Left hindlimb (tissue), 1 donor: Measurements from ENCODE around the gene PRKCD.

Source experiments
- DNase-seq: peaks from one replicate; pipeline ENCODE4 v3.0.0-alpha.2; 2018

PRKCD gene

GRCh38 chr3:53171827-53172505, 11.0 kb downstream of the PRKCD start:
- DNase-seq: no peak

- no peak for DNase-seq
Observed at GRCh38 chr3:53173107-53173506, 12.1 kb downstream of the PRKCD start.

- no peak for DNase-seq
Observed at GRCh38 chr3:53174346-53175250, 13.6 kb downstream of the PRKCD start.

DNA sequence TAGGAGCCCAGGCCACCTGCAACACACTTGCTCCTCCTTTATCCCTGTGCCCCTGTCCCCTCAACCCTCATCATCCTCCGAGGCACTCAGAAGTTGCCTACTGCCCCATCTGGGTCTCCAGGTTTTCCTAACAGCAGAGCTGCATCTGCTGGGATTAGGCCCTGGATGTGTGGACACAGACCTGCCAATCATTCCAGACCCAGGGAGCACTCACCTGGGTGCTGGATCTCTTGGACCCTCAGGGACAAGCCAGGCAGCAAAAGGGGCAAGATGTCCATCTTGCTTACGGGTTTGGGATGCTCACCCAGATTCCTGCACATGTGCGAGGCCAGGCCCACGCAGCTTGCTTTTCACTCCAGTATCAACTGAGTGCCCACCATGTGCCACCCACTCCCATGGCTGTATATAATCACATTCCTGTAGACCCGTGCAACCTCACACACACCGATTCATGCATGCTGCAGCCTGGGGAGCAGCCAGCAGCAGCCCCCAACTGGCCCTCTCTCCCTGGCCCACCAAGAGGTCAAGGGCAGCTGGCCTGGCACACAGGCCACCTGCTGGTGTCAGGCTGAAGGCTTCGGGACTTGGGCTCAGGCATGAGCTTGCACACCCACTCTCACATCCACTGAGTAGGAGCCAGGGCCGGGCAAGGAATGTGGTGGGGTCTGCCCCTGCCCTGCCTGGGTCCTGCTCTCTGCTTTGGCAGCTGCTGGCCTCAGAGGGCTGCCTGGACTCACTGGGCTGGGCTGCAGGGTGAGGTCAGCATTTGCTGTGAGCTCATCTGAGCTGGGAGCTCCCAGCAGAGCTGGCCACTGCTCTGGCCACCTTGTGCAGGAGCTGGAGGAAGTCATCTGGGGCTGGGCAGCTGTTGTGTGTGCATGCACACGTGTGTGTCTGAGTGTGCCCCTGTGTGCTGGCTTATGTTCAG, 14.9 kb downstream of the PRKCD start:
- no peak for DNase-seq

GRCh38 chr3:53178246-53178645, 17.2 kb downstream of the PRKCD start:
- DNase-seq: no peak

DNA sequence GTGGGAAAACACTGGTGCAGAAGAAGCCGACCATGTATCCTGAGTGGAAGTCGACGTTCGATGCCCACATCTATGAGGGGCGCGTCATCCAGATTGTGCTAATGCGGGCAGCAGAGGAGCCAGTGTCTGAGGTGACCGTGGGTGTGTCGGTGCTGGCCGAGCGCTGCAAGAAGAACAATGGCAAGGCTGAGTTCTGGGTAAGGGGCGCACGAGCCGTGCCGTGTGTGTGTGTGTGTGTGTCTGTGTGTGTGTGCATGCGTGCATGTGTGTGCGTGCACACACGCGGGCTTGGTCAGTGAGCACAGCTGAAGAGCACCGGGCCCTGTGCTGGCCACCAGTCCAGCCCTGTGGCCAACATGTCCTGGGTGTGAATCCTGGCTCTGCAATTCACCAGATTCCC, 18.6 kb downstream of the PRKCD start:
- no peak for DNase-seq

- no peak for DNase-seq
Observed at GRCh38 chr3:53180305-53181023, 19.5 kb downstream of the PRKCD start.

DNA sequence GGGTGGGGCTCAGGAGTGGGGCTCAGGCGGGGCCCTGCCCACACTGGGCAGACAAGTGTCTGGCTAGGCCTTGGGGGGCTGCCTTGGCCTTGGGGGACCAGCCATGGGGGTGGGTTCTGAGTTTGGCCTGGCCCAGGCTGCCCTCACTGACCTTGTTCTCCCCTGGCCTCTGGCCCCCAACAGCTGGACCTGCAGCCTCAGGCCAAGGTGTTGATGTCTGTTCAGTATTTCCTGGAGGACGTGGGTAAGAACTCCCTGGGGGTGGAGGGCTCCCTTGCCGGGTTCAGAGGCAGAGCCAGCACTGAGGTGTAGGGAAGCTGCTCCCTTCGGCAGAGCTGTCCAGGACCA, 20.0 kb downstream of the PRKCD start:
- DNase-seq: no peak

DNA sequence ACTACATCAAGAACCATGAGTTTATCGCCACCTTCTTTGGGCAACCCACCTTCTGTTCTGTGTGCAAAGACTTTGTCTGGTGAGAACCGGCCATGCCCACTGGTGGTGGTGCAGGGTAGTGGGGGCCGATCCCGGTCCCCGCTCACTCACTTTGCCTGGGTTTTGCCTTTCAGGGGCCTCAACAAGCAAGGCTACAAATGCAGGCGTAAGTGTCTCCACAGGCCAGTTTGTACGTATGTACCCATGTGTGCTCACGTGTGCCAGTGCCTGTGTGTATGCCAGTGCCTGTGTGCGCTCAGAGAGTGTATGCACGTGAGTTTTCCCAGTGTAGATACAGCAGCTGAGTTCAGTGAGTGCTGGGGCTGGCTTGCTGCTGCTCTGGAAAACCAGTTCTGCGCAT, 20.5 kb downstream of the PRKCD start:
- no peak for DNase-seq

GRCh38 chr3:53182764-53183355, 21.9 kb downstream of the PRKCD start:
- DNase-seq: no peak

DNA sequence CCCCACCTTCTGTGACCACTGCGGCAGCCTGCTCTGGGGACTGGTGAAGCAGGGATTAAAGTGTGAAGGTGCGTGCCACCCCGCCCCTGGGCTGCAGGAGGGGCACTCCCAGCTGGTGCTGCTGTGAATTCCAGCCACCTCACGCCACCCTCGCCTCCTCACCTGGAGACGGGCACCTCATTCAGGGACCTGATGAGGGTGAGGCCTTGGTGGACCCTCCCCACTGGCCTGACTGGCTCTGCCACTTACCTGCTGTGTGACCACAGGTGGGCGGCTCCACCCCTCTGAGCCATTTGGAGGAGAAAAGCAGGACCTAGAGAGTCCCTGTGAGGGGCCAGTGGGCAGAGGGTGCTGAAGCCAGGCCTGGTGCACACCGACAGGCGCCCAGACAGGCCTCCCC, 22.5 kb downstream of the PRKCD start:
- no peak for DNase-seq

- DNase-seq: no peak
Observed at GRCh38 chr3:53184701-53185100, 23.7 kb downstream of the PRKCD start.

GRCh38 chr3:53185761-53186465, 24.9 kb downstream of the PRKCD start:
- no peak for DNase-seq

- no peak for DNase-seq
Observed at GRCh38 chr3:53186726-53187125, 25.7 kb downstream of the PRKCD start.

DNA sequence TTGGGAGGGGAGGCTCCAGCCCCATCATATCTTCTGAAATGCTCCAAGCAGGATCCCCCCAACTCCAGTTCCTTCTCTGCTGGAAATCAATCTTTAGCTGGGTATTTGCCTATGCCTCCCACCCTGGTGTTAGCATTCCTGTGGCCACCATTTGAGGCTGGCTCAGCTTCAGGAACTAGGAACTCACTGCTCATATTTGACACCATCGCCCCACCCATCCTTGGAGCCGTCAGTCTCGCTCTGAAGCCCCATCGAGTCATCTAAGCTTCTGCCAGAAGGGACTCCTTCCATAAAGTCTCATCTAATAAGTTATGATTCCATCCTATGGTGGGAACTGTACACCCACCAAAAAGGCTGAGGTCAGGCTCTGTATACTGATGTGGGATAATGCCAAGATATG, 26.4 kb downstream of the PRKCD start:
- DNase-seq: no peak

GRCh38 chr3:53188136-53188685, 27.2 kb downstream of the PRKCD start:
- no peak for DNase-seq

- DNase-seq: no peak
Observed at GRCh38 chr3:53188720-53189119, 27.7 kb downstream of the PRKCD start.

DNA sequence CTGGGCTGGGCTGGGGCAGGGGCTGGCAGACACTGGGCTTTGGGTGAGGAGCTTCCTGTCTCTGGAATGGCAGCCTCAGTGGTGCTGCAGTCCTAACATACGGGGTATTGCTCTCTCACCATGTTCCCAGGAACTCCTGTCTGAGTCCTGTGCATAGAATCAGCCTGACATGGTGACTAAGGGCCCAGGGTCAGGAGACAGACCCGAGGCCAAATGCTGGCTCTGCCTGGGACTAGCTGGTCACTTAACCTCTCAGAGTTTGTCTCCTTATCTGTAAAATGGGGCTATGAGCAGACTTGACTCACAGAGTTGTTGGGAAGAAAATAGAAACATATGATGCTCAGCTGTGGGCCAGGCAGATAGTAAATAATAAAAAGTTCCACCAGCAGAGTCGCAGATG, 28.3 kb downstream of the PRKCD start:
- no peak for DNase-seq

DNA sequence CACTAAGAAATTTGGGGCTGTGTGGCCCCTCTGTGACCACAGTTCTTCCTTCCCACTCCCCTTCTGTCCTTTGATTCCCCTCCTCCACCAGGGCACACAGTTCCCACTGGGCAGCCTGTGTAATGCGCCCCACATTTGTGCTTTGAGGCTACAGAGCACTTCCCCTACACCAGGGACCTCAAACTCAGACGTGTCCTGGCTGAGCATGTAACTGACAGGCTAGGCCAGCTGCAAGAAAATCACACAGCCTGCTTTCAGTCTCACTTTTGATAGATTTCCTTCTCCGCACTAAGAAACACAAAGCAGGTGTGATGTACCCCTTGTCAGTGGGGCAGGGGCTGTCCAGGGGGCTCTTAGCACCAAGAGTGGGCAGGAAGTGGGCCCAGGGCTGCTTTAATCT, 29.6 kb downstream of the PRKCD start:
- DNase-seq: no peak

GRCh38 chr3:53191836-53192480, 30.9 kb downstream of the PRKCD start:
- DNase-seq: no peak

DNA sequence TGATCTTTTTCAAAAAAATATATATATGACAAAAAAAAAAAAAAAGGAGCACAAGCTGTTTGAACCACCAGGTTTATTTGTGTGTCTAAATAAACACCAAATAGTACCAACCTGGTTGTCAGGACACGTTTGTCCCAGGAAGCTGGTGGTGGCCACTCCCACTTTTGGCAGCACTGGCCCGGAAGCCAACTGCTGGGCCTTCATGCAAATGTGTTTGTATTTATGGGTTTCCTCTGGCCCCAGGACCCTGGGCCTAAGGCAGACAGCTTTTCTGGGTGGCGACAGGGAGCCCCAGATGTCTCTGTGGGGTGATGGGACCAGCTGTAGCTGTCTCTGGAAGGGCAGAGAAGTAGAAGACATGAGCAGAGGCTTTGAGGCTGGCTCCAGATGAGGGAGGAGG, 31.6 kb downstream of the PRKCD start:
- no peak for DNase-seq
